Brain microvascular endothelial cell (primary cell): ENCODE data around the gene TBC1D10A.

ENCODE experiments used
- DNase-seq: peaks from one replicate; pipeline ENCODE4 v3.0.0-alpha.2; 2020
- H3K27ac ChIP-seq: fragments of 250-450 bp; sonication (Bioruptor Pico); 2 replicates; pipeline ENCODE4 v1.5.1; 2020; ENCODE audit warnings: mild to moderate bottlenecking, moderate library complexity
- H3K27me3 ChIP-seq: fragments of 250-450 bp; sonication (Bioruptor Pico); replicated peaks from 2 replicates; pipeline ENCODE4 v1.5.1; 2020; ENCODE audit warnings: mild to moderate bottlenecking
- H3K36me3 ChIP-seq: fragments of 250-450 bp; sonication (Bioruptor Pico); replicated peaks from 2 replicates; pipeline ENCODE4 v1.5.1; 2020; ENCODE audit warnings: mild to moderate bottlenecking
- H3K4me3 ChIP-seq: 2 replicates; pipeline ENCODE4 v1.5.1; 2011; ENCODE audit warnings: low read depth, mild to moderate bottlenecking, control low read depth, low read length, moderate library complexity
- CTCF ChIP-seq: IDR thresholded peaks from 2 replicates; pipeline ENCODE4 v1.5.1; 2011; ENCODE audit warnings: low read depth, mild to moderate bottlenecking, moderate library complexity, low read length, control low read depth, inconsistent platforms; ENCODE audit errors: missing control alignments
- in situ Hi-C: cut with HindIII; loops from 2 replicates; pipeline ENCODE4 v1.10.0; 2017; ENCODE audit warnings: low sequenced_read_pairs, low pct_ligation_motif_present

The TBC1D10A gene

GRCh38 chr22:30324014-30324730 lies 2.6 kb downstream of the TBC1D10A start:
- Histone ChIP-seq H3K27me3 (no peaks in the 10 kb centered on the region), H3K27ac (no peak overlapping the region), H3K36me3 (peaks cover 10% of the 10 kb centered on the region), H3K4me3 (peak overlapping the region; percentile 79)
- in situ Hi-C loops, result no loop called here
- TF ChIP-seq CTCF, result no peak
- no peak for DNase-seq

GRCh38 chr22:30323246-30323645 lies 3.5 kb downstream of the TBC1D10A start:
- no peak overlapping the region for H3K27ac ChIP-seq

GRCh38 chr22:30321461-30321860 lies 5.3 kb downstream of the TBC1D10A start:
- no peak for TF ChIP-seq CTCF

More at GRCh38 chr22:30323246-30323645, 3.5 kb downstream of the TBC1D10A start:
- DNase-seq, result no peak
- in situ Hi-C loops, result no loop called here
- Histone ChIP-seq H3K27me3 (no peaks in the 10 kb centered on the region), H3K4me3 (no peak overlapping the region), H3K36me3 (peaks cover 10% of the 10 kb centered on the region)
- no peak for TF ChIP-seq CTCF

GRCh38 chr22:30320021-30320556 lies 6.7 kb downstream of the TBC1D10A start:
- in situ Hi-C loops, result no loop called here
- no peak for DNase-seq
- no peaks in the 10 kb centered on the region for H3K27me3 ChIP-seq
- no peak for TF ChIP-seq CTCF
- H3K27ac ChIP-seq, result no peak overlapping the region
- H3K36me3 ChIP-seq, result peaks cover 10% of the 10 kb centered on the region
- H3K4me3 ChIP-seq, result no peak overlapping the region

More at GRCh38 chr22:30321461-30321860, 5.3 kb downstream of the TBC1D10A start:
- Histone ChIP-seq H3K27me3 (no peaks in the 10 kb centered on the region), H3K27ac (no peak overlapping the region), H3K4me3 (no peak overlapping the region), H3K36me3 (peaks cover 10% of the 10 kb centered on the region)
- no peak for DNase-seq
- in situ Hi-C loops, result no loop called here

- Histone ChIP-seq H3K4me3 (no peak overlapping the region), H3K27me3 (no peaks in the 10 kb centered on the region), H3K36me3 (peaks cover 10% of the 10 kb centered on the region), H3K27ac (no peak overlapping the region)
- in situ Hi-C loops, result no loop called here
- no peak for DNase-seq
- no peak for TF ChIP-seq CTCF
These were observed 7.8 kb downstream of the TBC1D10A start for GRCh38 chr22:30318799-30319419.
